Right atrium auricular region (tissue), 2 donors: ENCODE data around the gene PHKA2. TPM values are rescaled to one million over a fixed set of nuclear protein-coding genes. Genes with fewer than 3 reads are reported as not detected.
"Not testable (repeated sequence)": the region's sequence is repeated elsewhere in the genome, so short reads cannot be mapped to it uniquely, and the experiment has no call there.

Source experiments
- DNase-seq: peaks from one replicate; pipeline ENCODE4 v3.0.0-alpha.2; 2019; ENCODE audit warnings: low spot score
- H3K27ac ChIP-seq, 2 donors: fragments of 200-600 bp; sonication (generic); 1 replicate in 1 of 2; 2 replicates in 1 of 2; pipeline ENCODE4 v1.5.1; 2016 to 2019
- H3K27me3 ChIP-seq, 2 donors: fragments of 200-600 bp; sonication (generic); one replicate each; pipeline versions ENCODE4 v1.5.1 to v1.6.0; 2017 to 2019
- H3K36me3 ChIP-seq: fragments of 200-600 bp; sonication (generic); one replicate; pipeline ENCODE4 v1.5.1; 2016
- H3K4me1 ChIP-seq, 2 donors: fragments of 200-600 bp; sonication (generic); one replicate each; pipeline versions ENCODE4 v1.5.1 to v1.6.0; 2017 to 2019
- H3K4me3 ChIP-seq, 2 donors: fragments of 200-600 bp; sonication (generic); 1 replicate in 1 of 2; 2 replicates in 1 of 2; pipeline ENCODE4 v1.5.1; 2017 to 2019; ENCODE audit warnings: mild to moderate bottlenecking in 1 of 2, moderate library complexity in 1 of 2
- H3K9me3 ChIP-seq, 2 donors: fragments of 200-600 bp; sonication (generic); one replicate each; pipeline ENCODE4 v1.5.1; 2019
- CTCF ChIP-seq, 2 donors: fragments of 200-600 bp; sonication (generic); IDR thresholded peaks; one replicate each; pipeline ENCODE4 v1.5.1; 2019; ENCODE audit warnings: antibody characterized with exemption in 2 of 2
- total RNA-seq, 2 donors: library from RNA; depleted of rRNA; stranded (reverse); fragments of >200 nt; gene quantifications; one replicate each; pipeline ENCODE4 v1.1.0, GENCODE V29; 2016

Gene PHKA2
- total RNA-seq, 2 donors from 2014 or later, result 13.5 to 28.7 TPM

GRCh38 chrX:18861511-18861910, 122.4 kb downstream of the PHKA2 start:
- no peaks in the 10 kb centered on the region for H3K9me3 ChIP-seq
- no peaks in the 10 kb centered on the region for H3K36me3 ChIP-seq
- no peak for TF ChIP-seq CTCF (IDR thresholded peaks at IDR 0.05)
- H3K4me1 ChIP-seq, result no peaks in the 10 kb centered on the region
- H3K27me3 ChIP-seq, result no peaks in the 10 kb centered on the region
- DNase-seq, result no peak
- H3K27ac ChIP-seq, result no peak overlapping the region
- no peak overlapping the region for H3K4me3 ChIP-seq

- no peak for TF ChIP-seq CTCF (IDR thresholded peaks at IDR 0.05)
- DNase-seq, result no peak
- Histone ChIP-seq H3K27ac (no peak overlapping the region), H3K27me3 (no peaks in the 10 kb centered on the region), H3K4me3 (no peak overlapping the region), H3K9me3 (no peaks in the 10 kb centered on the region), H3K36me3 (no peaks in the 10 kb centered on the region), H3K4me1 (no peaks in the 10 kb centered on the region)
Observed at GRCh38 chrX:18856645-18856997, 127.3 kb downstream of the PHKA2 start.

GRCh38 chrX:18855919-18856644, 127.8 kb downstream of the PHKA2 start:
- no peak overlapping the region for H3K4me3 ChIP-seq
- H3K9me3 ChIP-seq, result no peaks in the 10 kb centered on the region
- no peaks in the 10 kb centered on the region for H3K4me1 ChIP-seq
- no peaks in the 10 kb centered on the region for H3K27me3 ChIP-seq
- no peaks in the 10 kb centered on the region for H3K36me3 ChIP-seq
- no peak for TF ChIP-seq CTCF (IDR thresholded peaks at IDR 0.05)
- no peak for DNase-seq
- no peak overlapping the region for H3K27ac ChIP-seq

GRCh38 chrX:18847901-18848300, 136.0 kb downstream of the PHKA2 start:
- not testable (repeated sequence) for DNase-seq, H3K27me3 ChIP-seq, H3K27ac ChIP-seq

More at GRCh38 chrX:18847901-18848300, 136.0 kb downstream of the PHKA2 start:
- H3K9me3 ChIP-seq, H3K4me1 ChIP-seq, H3K36me3 ChIP-seq, H3K4me3 ChIP-seq: not testable (repeated sequence)

Other genes with a start within 250 kb of the PHKA2 start
- 1 to 10 TPM in 1 of 2 donors, under 1 TPM in 1; 0.67 to 2.3 TPM for gene ADGRG2, start 138.4 kb upstream of the PHKA2 start, total RNA-seq